ENCODE results near the gene NOA1.

Gene NOA1

DNA sequence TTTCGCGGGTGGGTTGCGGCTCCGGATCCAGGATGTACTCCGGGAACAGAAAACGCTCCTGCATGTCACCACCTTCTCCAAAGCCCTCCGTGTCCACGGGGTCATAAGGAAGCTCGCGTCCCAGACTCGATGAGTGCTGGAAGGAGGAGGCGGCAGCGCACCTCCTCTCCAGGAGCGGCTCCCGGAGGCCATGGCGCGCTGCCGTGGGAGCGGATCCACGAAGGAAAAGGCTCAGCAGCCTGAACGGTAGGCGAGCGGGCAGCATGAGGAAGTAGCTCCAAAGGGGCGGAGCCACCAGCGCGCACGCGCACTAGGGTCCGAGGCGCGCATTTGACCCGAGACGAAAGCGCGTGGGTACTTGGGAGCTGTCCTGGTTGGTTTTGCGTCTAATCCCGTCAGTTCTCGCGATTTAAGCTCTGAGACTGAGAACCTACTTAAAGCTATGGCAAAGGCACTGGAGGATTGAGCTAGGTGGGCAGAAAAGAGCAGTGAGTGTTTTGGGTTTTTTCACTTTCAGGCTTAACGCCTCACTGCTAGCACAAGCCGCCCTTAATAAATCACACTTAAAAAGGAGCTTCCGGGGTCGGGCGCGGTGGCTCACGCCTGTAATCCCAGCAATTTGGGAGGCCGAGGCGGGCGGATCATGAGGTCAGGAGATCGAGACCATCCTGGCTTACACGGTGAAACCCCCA is at the start of gene NOA1:
Gene NOA1, minus strand, starts transcription at position 286 of the 692 bp plus-strand sequence. Its CDS starts 21 bp downstream, at position 265.
- FAIRE-seq: peak; percentile 88
- DNase-seq (ENCODE audit: low spot score): peak; percentile 98

GRCh38 chr4:57023104-57023503 is 45.7 kb upstream of the NOA1 start:
- FAIRE-seq: peak; percentile 93
- peak; percentile 91 for DNase-seq (ENCODE audit: low spot score)

DNA sequence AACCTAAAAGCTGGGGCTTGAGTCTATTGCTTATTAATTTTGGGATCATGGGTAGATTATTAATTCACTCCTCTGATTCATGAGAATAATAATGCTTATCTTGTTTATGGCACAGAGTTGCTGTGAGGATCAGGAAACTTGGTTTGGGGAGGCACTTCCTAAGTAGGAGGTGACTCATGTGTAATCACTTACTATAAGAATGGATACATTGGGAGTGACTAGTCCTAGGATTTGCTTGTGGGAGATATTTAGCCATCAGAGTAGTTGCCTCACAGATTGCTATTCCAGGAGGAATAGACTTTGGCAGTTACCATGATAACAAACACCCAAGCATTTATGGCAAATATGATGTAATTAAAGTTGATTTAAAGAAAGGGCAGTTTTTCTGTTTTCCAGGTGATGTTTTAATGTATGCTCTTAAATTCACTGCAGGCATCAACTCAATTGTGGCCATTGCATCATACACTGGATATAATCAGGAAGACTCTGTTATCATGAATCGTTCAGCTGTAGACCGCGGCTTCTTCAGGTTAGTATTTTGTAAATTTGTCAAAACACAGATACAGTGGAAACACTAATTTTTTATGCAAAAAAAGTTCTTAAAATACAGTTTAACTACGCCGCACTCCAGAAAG is 43.2 kb upstream of the NOA1 start:
- FAIRE-seq: peak; percentile 88
- DNase-seq (ENCODE audit: low spot score): peak; percentile 84

DNA sequence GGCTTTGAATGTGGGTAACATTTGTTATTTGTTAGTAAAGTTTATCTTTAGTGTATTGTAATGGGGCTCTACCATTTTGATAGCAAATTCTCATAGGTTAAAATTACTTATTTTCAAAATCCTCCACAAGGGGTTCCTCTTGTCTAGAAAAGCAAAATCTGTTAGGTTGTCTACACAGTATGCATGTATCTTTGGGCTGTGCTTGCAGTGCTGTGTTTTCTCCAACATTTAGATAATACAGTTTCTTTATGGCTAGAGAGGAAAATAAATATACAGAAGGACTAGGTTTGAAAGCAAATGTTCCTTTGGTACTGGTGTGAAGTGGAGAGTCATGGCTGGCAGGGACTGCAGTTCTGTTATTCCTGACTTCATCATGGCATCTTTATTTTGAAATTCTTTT is 41.6 kb upstream of the NOA1 start:
- DNase-seq (ENCODE audit: low spot score) (no peak), FAIRE-seq (no peak)

DNA sequence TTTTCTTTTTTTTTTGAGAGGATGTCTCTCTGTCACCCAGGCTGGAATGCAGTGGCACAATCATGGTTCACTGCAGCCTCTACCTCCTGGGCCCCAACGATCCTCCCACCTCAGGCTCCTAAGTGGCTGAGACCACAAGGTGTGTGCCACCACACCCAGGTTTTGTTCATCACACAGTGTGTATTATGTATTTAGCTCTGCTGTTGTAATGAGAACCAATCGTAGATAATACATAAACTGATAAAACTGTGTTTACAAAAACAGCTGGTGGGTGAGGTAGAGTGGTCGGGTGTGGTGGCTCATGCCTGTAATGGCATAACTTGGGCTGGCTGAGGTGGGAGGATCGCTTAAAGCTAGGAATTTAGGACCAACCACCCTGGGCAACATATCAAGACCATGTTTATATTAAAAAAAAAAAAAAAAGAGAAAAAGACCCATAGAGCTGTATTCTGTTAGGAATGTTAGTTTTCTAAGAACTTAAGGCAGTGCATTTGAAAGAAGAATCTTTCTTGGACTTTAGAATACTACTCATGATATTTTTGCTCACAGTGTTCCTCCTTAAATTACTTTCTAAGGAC is 36.2 kb upstream of the NOA1 start:
- DNase-seq (ENCODE audit: low spot score) (no peak), FAIRE-seq (no peak)

GRCh38 chr4:56999751-57000150 is 22.3 kb upstream of the NOA1 start:
- FAIRE-seq: no peak

DNA sequence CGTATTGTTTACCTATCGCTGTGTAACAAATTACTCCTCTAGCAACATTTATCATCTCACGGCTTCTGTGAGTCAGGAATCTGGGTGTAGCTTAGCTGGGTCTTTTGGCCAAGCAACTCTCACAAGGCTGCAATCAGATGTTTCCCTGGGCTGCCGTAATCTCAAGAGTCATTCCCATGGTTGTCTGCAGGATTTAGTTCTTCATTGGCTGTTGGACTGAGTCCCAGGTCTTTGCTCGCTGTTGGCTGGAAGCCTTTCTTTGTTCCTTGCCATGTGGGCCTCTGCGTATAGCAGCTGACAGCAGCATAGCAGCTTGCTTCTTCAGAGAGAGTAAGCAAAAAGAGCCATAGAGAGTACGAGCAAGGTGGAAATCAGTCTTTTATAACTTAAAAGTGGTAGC is 18.1 kb upstream of the NOA1 start:
- FAIRE-seq: no peak

More at GRCh38 chr4:56999751-57000150, 22.3 kb upstream of the NOA1 start:
- DNase-seq (ENCODE audit: low spot score): no peak

GRCh38 chr4:56990109-56990905 is 12.9 kb upstream of the NOA1 start:
- no peak for DNase-seq (ENCODE audit: low spot score)
- no peak for FAIRE-seq

More for the DNA sequence above, 18.1 kb upstream of the NOA1 start:
- no peak for DNase-seq (ENCODE audit: low spot score)

DNA sequence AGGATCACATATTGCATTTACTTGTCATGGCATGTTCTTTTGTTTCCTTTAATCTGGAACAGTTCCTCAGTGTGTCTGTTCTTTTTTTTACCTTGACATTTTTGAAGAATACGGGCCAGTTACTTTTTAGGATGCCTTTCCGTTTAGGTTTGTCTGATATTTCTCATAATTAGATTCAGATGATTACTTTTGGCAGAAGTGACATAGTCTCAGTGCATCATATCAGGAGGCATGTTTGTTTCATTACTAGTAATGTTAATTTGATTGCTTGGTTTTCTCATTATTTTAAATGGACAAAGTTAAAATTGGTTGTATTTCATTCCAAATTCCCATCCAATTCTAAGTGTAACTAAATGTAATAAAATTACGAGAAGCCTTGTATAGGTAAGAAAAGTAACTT is 9.5 kb upstream of the NOA1 start:
- FAIRE-seq: no peak

DNA sequence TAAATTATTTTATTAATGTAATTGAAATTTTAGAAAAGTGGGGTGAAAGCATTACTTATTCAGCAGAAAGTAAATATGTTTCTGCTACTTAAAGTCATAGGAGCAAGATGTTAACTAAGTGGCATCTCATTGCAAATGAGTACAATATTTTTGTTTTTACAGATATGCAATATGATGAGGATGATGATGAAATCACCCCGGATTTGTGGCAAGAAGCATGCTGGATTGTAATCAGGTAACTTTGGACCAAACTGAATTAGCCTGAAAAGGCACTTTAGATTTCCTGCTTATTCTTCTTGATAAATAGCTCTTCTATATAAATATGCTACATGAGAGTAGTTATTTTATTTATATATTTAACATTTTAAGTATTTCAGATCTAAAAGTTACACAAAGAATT is 8.8 kb upstream of the NOA1 start:
- no peak for FAIRE-seq
- DNase-seq (ENCODE audit: low spot score): no peak

More for the DNA sequence above, 9.5 kb upstream of the NOA1 start:
- no peak for DNase-seq (ENCODE audit: low spot score)

DNA sequence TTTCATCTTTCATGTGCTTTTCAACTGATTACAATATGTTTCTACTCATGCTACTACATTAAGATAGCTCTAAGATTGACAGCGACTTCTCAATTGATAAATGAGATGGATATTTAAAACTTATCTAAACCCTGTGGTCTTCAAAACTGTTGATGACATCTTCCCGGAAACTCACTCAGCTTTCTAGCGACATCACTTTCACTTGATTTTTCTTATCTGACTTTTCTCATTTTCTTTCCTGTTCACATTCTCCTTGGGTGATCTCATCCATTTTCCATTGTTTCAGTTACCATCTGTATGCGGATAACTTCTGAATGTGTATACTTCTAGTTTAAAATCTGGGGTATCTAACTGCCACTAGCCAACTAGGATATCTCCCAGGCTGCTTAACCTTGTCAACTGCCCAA is 4.4 kb upstream of the NOA1 start:
- DNase-seq (ENCODE audit: low spot score) (peak; percentile 66), FAIRE-seq (no peak)

GRCh38 chr4:56979421-56980072 is 2.1 kb upstream of the NOA1 start:
- DNase-seq (ENCODE audit: low spot score): peak; percentile 19
- no peak for FAIRE-seq

DNA sequence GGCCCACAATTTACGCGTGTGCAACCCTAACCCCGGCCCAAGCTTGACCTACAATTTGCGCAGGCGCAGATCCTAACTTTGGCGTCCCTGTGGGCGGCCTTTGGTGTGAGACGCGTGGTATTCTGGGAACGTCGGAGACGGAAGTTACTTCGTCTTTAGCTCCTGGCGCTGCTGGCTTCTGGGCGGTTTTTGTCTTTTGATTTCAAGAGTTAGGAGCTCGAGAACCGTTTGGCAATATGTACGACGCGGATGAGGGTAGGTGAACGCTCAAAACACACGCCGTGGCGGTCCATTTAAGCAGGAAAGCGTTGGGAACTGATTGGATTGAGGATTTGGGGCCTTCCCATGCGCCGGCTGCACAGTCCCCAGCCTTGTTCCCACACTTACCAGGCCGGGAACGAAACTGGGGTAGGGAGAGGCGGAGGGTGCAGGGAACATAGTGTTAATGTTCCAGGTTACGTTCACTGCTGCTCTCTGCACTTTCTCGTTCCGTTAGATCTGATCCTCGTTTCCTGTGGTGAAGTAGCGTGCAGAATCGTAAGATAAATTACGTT is 1.4 kb upstream of the NOA1 start, which contains the start of gene POLR2B:
Gene POLR2B, plus strand, starts transcription at position 147 of the 554 bp plus-strand sequence. Its CDS starts 90 bp downstream, at position 237.
- FAIRE-seq (peak; percentile 84), DNase-seq (ENCODE audit: low spot score) (peak; percentile 92)

DNA sequence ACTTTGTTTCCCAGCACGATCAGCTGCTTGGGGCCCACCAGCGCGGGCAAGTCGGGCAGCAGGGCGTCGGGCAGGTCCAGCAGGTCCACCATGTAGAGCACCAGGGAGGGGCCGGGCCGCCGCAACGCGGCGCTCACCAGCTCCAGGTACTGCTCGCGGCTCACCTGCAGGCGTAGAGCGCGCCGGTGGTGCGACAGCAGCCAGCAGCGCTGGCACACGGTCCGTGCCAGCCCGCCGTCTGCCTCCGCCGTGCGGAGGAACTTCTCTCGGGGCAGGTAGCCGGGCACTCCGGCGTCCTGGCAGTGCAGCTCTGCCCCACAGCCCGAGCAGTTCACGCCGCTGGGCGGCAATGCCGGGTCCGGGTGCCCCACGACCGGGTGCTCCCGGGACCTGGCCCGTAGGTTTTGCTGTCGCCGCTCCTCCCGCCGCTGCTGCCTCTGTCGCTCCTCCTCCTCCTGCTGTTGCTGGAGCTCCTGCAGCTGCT is 527 bp downstream of the NOA1 start:
- DNase-seq (ENCODE audit: low spot score) (no peak), FAIRE-seq (no peak)

DNA sequence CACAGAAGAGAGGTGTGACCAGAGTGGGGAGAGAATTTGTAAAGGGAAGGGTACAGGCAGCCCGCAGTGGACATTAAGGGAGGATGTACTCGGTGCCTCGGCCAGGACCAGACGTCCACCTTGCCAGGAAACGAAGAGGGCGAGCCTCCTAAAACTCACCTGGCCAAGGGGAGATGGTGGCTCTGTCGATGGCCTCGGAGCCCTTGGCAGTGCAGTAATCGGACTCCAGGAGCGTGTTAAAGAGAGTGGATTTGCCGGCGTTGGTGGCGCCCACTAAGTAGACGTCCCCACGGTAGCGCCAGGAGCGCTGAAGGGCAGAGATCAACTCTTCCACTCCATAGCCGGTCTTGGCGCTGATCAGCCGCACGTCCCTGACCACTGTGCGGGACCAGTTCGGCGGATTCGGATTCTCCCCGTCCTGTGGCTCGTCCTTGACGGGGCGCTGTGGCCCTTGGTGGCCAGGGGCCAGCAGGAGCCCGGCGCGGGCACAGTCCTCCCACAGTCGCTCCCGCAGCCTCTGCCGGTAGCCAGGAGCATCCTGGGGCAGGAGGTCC is 1.0 kb downstream of the NOA1 start:
- no peak for DNase-seq (ENCODE audit: low spot score)

GRCh38 chr4:56973336-56973735 is 4.1 kb downstream of the NOA1 start:
- FAIRE-seq: no peak
- DNase-seq (ENCODE audit: low spot score): no peak

More for the DNA sequence above, 1.0 kb downstream of the NOA1 start:
- no peak for FAIRE-seq

DNA sequence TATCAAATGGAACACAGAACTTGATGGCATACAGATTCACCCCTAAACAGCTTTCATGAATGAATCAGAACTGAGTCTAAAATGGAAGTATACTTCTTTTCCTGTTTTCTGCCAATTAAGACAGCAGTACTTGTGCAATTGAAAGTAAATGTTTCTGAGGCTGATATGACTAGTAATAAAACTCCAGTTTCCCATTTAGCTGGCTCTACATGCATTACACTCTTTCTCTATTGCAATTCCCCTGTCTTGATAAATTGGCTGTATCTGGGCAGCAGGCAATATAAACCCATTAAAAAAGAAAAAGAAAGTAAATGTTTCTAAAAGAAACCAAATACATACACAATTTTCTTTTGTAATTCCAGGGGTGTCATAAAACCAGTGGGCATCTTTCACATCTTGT is 4.6 kb downstream of the NOA1 start:
- no peak for DNase-seq (ENCODE audit: low spot score)
- FAIRE-seq: no peak

DNA sequence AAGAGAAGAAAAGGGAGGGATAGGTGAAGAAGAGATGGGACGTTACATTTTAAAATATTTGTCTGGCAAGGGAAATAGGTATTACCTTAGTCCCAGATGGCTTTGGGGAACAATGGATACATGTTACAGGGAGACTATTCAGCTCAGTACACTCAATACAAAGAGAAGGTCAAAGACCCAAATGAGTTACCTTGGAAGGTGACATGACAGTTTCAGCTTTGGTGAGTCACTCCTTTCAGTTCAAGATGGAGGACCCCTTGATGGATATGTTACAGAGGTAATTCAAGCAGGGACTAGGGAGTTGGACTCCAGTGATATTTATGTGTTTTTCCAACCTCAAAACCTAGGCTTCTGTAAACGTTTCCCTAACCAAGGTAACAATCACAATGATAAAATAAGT is 5.0 kb downstream of the NOA1 start:
- FAIRE-seq: no peak

DNA sequence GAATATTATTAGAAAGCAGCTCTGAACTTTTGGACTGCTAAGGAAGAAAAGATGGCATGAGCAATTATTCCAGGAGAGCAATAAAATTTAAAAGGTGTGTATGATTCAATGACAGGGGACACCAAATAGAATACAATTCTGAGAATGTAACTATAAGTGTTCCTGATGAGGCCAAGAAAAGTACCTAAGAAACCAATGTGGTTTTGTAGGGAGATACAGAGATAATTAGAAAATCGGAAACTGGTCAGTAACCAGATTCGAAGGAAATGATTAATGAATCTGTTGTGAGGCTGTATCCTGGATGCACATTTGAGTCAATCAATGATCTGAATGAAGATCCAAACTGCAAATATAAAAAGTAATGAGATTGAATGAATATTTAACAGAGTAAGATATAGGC is 6.0 kb downstream of the NOA1 start:
- DNase-seq (ENCODE audit: low spot score) (no peak), FAIRE-seq (no peak)

More for the DNA sequence above, 5.0 kb downstream of the NOA1 start:
- DNase-seq (ENCODE audit: low spot score): no peak

DNA sequence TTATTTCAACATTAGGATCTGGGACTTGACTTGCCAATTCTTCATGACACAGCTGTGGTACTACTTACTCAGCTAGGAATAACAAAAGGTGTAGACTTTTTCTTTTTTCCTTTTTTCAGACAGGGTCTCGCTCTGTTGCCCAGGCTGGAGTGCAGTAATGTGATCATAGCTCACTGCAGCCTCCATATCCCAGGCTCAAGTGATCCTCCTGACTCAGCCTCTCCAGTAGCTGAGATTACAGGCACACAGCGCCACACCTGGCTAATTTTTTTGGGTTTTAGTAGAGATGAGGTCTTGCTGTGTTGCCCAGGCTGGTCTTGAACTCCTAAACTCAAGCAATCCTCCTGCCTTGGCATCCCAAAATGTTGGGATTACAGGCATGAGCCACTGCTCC is 16.3 kb downstream of the NOA1 start:
- FAIRE-seq (no peak), DNase-seq (ENCODE audit: low spot score) (no peak)
